OCI-LY3 (cell line): ENCODE results near the gene SLC35E3.

ENCODE experiments used
- H2AFZ ChIP-seq: fragments of 200-600, 300-600 bp; shearing (Covaris generic); 2 replicates; pipeline ENCODE4 v1.6.0; 2014; ENCODE audit warnings: antibody characterized with exemption, low read depth, low read length
- H3K27ac ChIP-seq: fragments of 200-600, 300-600 bp; sonication (generic); 2 replicates; pipeline ENCODE4 v1.5.1; 2014; ENCODE audit warnings: mild to moderate bottlenecking, low read length, moderate library complexity, mixed read lengths
- H3K27me3 ChIP-seq: fragments of 200-600, 300-600 bp; sonication (generic); 2 replicates; pipeline ENCODE4 v1.6.1; 2014; ENCODE audit warnings: low read depth, low read length, mixed read lengths
- H3K36me3 ChIP-seq: fragments of 200-600, 300-600 bp; sonication (generic); replicated peaks from 2 replicates; pipeline ENCODE3; 2014; ENCODE audit warnings: low read depth, low read length, mixed read lengths
- H3K4me1 ChIP-seq: fragments of 300-600, 200-600 bp; sonication (generic); 2 replicates; pipeline ENCODE4 v1.6.1; 2014; ENCODE audit warnings: low read length, mixed read lengths
- H3K4me2 ChIP-seq: fragments of 200-600, 300-600 bp; sonication (generic); 2 replicates; pipeline ENCODE4 v1.6.1; 2014; ENCODE audit warnings: low read length, mixed read lengths
- H3K4me3 ChIP-seq: fragments of 300-600, 200-600 bp; sonication (generic); 2 replicates; pipeline ENCODE4 v1.5.1; 2014; ENCODE audit warnings: antibody characterized with exemption, mild to moderate bottlenecking, low read length, moderate library complexity
- H3K79me2 ChIP-seq: fragments of 300-600, 200-600 bp; shearing (Covaris generic); 2 replicates; pipeline ENCODE4 v1.6.1; 2014; ENCODE audit warnings: mild to moderate bottlenecking, low read length, mixed read lengths
- H3K9ac ChIP-seq: fragments of 300-600, 200-600 bp; shearing (Covaris generic); 2 replicates; pipeline ENCODE4 v1.6.0; 2014; ENCODE audit warnings: mild to moderate bottlenecking, low read length, moderate library complexity
- H3K9me3 ChIP-seq: fragments of 200-600, 300-600 bp; shearing (Covaris generic); 2 replicates; pipeline ENCODE4 v1.6.1; 2014; ENCODE audit warnings: low read length, mixed read lengths; ENCODE audit not compliant: insufficient read depth
- H4K20me1 ChIP-seq: fragments of 200-600, 300-600 bp; sonication (generic); 2 replicates; pipeline ENCODE4 v1.6.1; 2016; ENCODE audit warnings: low read length, mixed read lengths; ENCODE audit not compliant: insufficient read depth
- EZH2phosphoT487 ChIP-seq: fragments of 200-600 bp; shearing (Covaris generic); IDR thresholded peaks from 2 replicates; pipeline ENCODE4 v1.6.1; 2018; ENCODE audit warnings: antibody characterized with exemption, mixed run types, low read depth
- TF ChIP-seq, protein P1 (sequence below): fragments of 200-600, 300-600 bp; sonication (generic); IDR thresholded peaks from 2 replicates; pipeline ENCODE4 v1.5.1; 2014; ENCODE audit warnings: antibody characterized with exemption, low read length, low read depth

SLC35E3 gene

DNA sequence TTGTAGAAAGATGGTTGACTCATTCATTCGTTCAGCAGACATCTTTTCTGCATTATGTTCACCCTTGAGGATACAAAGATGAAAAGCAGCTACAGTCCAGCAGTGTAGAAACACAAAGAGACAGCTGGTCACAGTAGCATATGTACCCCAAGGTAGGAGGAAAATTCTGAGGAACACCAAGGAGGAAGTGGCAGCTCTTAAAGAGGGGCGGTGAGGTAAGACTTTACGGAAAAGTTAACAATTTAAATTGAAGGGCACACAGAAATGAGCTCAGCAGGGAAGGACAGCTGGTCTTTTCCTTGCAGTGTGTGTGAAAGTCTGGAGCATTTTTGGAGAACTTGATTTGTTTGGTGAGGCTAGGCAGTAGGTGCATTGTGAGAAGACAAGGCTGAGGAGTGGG is 3.5 kb downstream of the SLC35E3 start:
- H3K79me2 ChIP-seq: peaks cover 9% of the 10 kb centered on the region
- TF ChIP-seq EZH2phosphoT487: no peak
- TF ChIP-seq, protein P1, sequence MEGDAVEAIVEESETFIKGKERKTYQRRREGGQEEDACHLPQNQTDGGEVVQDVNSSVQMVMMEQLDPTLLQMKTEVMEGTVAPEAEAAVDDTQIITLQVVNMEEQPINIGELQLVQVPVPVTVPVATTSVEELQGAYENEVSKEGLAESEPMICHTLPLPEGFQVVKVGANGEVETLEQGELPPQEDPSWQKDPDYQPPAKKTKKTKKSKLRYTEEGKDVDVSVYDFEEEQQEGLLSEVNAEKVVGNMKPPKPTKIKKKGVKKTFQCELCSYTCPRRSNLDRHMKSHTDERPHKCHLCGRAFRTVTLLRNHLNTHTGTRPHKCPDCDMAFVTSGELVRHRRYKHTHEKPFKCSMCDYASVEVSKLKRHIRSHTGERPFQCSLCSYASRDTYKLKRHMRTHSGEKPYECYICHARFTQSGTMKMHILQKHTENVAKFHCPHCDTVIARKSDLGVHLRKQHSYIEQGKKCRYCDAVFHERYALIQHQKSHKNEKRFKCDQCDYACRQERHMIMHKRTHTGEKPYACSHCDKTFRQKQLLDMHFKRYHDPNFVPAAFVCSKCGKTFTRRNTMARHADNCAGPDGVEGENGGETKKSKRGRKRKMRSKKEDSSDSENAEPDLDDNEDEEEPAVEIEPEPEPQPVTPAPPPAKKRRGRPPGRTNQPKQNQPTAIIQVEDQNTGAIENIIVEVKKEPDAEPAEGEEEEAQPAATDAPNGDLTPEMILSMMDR: no peak
- H2AFZ ChIP-seq: no peak overlapping the region
- peaks cover 4% of the 10 kb centered on the region; the same call in 1 of the 2 replicates for H3K4me1 ChIP-seq
- H4K20me1 ChIP-seq: no peaks in the 10 kb centered on the region; the same call in 1 of the 2 replicates
- no peak overlapping the region for H3K4me3 ChIP-seq
- no peaks in the 10 kb centered on the region for H3K9me3 ChIP-seq
- H3K36me3 ChIP-seq: peaks cover under 1% of the 10 kb centered on the region
- H3K27me3 ChIP-seq: no peaks in the 10 kb centered on the region
- H3K9ac ChIP-seq: no peak overlapping the region
- no peak overlapping the region for H3K4me2 ChIP-seq
- H3K27ac ChIP-seq: no peak overlapping the region

DNA sequence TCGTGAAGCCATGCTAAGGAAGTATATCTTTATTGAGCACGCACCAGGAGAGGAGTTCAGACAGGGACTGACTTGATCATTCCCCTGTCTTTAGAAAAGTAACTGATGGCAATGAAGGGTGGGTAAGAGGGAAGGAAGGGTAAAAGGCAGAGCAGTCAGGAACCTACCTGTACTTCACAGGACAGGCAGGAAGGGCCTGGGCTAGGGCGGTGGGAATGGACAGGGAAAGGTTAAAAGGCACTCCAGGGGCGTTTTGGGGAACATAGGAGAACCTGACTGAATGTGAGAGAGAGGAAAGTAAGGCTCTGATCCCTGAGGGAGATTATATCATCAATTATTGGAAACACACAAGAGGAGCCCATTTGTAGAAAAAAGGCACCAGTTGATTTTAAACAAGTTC is 3.9 kb downstream of the SLC35E3 start:
- Histone ChIP-seq H3K4me1 (peaks cover 4% of the 10 kb centered on the region; the same call in 1 of the 2 replicates), H3K27me3 (no peaks in the 10 kb centered on the region), H3K4me2 (no peak overlapping the region), H3K4me3 (no peak overlapping the region), H2AFZ (no peak overlapping the region), H3K79me2 (peaks cover 9% of the 10 kb centered on the region), H3K9ac (no peak overlapping the region), H3K36me3 (peaks cover 5% of the 10 kb centered on the region), H3K9me3 (no peaks in the 10 kb centered on the region), H3K27ac (no peak overlapping the region), H4K20me1 (no peaks in the 10 kb centered on the region; the same call in 1 of the 2 replicates)
- TF ChIP-seq, protein P1: no peak
- TF ChIP-seq EZH2phosphoT487: no peak

DNA sequence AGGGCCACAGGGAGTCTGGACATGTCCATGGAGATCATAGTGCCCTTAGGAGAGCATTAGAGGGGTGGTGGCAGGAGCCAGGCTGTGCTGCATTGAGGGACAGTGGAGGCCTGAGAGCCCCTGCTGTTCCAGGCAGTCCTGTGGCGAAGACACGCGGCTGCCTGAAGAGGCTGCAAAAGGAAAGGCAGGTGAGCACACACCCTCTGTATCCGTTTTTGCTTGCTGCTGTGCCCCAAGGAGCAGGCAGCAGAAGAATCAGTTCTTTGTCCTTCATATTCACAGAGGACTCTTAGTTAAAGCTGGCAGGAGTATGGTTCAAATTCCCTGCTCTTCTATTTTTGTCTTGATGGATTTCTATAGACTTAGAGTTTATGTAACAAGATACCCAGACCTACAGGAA is 4.5 kb downstream of the SLC35E3 start:
- H3K27me3 ChIP-seq: no peaks in the 10 kb centered on the region
- H3K4me1 ChIP-seq: no peaks in the 10 kb centered on the region; the same call in 1 of the 2 replicates
- no peak overlapping the region for H3K27ac ChIP-seq
- H4K20me1 ChIP-seq: no peaks in the 10 kb centered on the region; the same call in 1 of the 2 replicates
- H3K79me2 ChIP-seq: peaks cover 9% of the 10 kb centered on the region
- no peak for TF ChIP-seq EZH2phosphoT487
- TF ChIP-seq, protein P1: no peak
- no peaks in the 10 kb centered on the region for H3K9me3 ChIP-seq
- no peak overlapping the region for H2AFZ ChIP-seq
- H3K9ac ChIP-seq: no peak overlapping the region
- no peak overlapping the region for H3K4me3 ChIP-seq
- H3K36me3 ChIP-seq: peaks cover 8% of the 10 kb centered on the region
- H3K4me2 ChIP-seq: no peak overlapping the region

DNA sequence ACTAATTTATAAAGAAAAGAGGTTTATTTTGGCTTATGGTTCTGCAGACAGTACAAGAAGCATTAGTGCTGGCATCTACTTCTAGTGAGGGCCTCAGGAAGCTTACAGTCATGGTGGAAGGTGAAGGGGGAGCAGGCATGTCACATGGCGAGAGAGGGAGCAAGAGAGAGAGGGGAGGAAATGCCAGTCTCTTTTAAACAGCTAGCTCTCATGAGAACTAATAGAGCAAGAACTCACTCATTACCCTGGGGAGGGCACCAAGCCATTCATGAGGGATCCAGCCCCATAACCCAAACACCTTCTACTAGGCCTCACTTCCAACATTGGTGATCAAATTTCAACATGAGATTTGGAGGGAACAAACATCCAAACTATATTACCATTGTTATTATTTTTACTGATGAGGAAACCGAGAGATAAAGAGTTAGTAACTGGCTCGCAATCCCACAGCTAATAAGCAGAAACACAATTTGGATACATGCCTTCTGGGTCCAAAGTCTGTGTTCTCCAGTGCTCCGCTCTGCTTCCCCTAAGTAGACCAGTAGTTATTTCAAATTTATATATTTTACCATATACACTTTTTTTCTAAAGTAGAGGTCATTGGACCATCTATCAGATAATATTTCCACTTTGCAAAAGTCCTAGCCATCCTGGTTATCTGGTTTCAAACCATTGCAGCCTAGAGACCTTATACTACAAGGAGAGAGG is 9.7 kb downstream of the SLC35E3 start:
- Histone ChIP-seq H3K79me2 (no peaks in the 10 kb centered on the region), H4K20me1 (no peaks in the 10 kb centered on the region), H3K4me1 (no peaks in the 10 kb centered on the region), H3K9me3 (no peaks in the 10 kb centered on the region), H3K9ac (no peak overlapping the region), H3K27me3 (no peaks in the 10 kb centered on the region), H3K36me3 (peaks cover 13% of the 10 kb centered on the region), H3K27ac (no peak overlapping the region), H2AFZ (no peak overlapping the region), H3K4me3 (no peak overlapping the region), H3K4me2 (no peak overlapping the region)
- no peak for TF ChIP-seq EZH2phosphoT487
- TF ChIP-seq, protein P1: no peak
